Sciatic nerve (tissue), 2 donors: ENCODE results near the gene ATXN3. TPM values are rescaled to one million over a fixed set of nuclear protein-coding genes. Genes with fewer than 3 reads are reported as not detected.

Source experiments
- ATAC-seq: fragments of 200-7000 bp; cut with Tn5 transposase; one replicate; pipeline ENCODE4 v1.9.1; 2020; ENCODE audit warnings: mild to moderate bottlenecking, moderate library complexity
- DNase-seq: peaks from one replicate; pipeline ENCODE4 v3.0.0-alpha.2; 2020; ENCODE audit warnings: low spot score
- intact Hi-C: fragments of 100-400 bp; cut with DNase I; formaldehyde crosslinking; loops from one replicate; pipeline ENCODE4 v1.14.2; 2022
- total RNA-seq: library from RNA; stranded (reverse); fragmentation: NEBNext Ultra II Directional; extraction: Animal tissue kit (Norgen Biotek cat#: 25700); gene quantifications from one replicate; pipeline ENCODE4 v1.2.1, GENCODE V29; 2021
- donor health status: DM: no; HTN: no; CAD: no.
- donor health status: DM: no; HTN: no; CAD: no.

ATXN3 gene
- total RNA-seq: 65.6 TPM

GRCh38 chr14:92106143-92106926 lies at the start of gene ATXN3:
Gene ATXN3 (minus strand): TSS chr14:92106582. CDS start chr14:92106552, 30 bp downstream.
- peak; percentile 97 for ATAC-seq
- intact Hi-C loops: no loop called here
- DNase-seq: peak; percentile 98

- DNase-seq (no peak), ATAC-seq (no peak)
- intact Hi-C loops: no loop called here
These were observed 48.0 kb upstream of the ATXN3 start for GRCh38 chr14:92154283-92154942.

DNA sequence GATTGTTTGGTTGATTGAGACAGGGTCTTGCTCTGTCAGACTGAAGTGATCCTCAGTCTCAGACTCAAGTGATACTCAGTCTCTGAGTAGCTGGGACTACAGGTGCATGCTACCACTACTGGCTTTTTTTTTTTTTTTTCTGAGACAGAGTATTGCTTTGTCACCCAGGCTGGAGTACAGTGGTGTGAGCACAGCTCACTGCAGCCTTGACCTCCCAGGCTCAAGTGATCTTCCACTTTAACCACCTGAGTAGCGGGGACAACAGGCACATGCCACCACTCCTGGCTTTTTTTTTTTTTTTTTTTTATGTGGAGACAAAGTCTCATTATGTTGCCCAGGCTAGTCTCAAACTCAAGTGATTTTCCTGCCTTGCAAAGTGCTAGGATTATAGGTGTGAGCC lies 47.2 kb upstream of the ATXN3 start:
- DNase-seq: no peak
- ATAC-seq: no peak
- intact Hi-C loops: no loop called here

DNA sequence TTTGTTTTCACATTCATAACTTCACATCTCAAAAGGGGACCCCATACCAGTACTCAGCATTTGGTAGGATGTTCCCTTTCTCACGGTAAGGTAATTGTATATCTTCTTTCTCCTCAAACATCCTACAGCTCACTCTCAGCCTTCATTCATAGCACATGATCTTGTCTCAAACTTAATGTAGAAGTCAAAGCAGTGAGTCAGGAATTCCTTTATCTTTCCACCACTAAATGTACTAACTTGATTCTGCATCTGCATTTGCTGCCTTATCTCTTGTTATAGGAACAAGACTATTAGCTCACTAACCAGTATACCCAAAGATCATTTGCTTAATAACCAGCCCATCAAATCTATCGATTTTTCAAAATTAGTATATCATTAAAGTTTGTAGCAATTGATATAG lies 38.3 kb upstream of the ATXN3 start:
- ATAC-seq: no peak
- intact Hi-C loops: no loop called here
- DNase-seq: no peak

DNA sequence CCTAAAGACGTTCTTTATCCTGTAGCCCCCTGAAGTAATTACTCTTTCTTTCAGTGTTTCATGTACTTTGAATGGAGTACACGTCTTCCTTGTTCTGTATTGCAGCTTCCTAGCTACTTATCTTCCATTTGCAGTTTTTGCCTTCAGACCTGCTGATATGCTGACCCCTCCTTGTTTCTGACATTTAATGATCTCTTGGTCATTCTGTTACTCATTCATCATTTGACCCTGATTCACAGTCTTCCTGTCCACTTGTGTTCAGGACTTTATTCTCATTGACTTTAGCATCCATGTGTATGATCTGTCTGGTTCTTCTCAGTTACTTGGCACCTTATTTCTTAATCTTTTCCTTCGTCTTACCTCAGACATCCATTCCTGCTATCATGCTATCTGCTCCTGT lies 37.6 kb upstream of the ATXN3 start:
- DNase-seq (no peak), ATAC-seq (no peak)
- intact Hi-C loops: no loop called here

- no peak for DNase-seq
- intact Hi-C loops: no loop called here
These were observed 36.9 kb upstream of the ATXN3 start for GRCh38 chr14:92143309-92143708.

DNA sequence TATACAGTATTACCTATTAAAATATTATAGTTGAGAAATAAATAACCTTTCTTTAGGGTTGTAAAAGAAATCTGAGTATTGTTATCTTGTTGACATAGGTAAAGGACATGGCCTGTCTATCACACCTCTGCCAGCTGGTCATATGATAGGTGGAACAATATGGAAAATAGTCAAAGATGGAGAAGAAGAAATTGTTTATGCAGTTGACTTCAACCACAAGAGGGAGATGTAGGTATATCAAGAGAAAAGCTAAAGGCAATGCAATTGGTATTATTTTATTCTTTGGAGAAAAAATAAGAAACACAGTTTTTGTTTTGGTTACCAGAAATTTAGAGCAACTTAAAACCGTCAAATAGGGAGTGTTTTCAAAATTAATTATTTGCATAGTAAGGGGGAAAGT lies 28.9 kb upstream of the ATXN3 start:
- DNase-seq (no peak), ATAC-seq (no peak)
- intact Hi-C loops: no loop called here

More at GRCh38 chr14:92143309-92143708, 36.9 kb upstream of the ATXN3 start:
- no peak for ATAC-seq

DNA sequence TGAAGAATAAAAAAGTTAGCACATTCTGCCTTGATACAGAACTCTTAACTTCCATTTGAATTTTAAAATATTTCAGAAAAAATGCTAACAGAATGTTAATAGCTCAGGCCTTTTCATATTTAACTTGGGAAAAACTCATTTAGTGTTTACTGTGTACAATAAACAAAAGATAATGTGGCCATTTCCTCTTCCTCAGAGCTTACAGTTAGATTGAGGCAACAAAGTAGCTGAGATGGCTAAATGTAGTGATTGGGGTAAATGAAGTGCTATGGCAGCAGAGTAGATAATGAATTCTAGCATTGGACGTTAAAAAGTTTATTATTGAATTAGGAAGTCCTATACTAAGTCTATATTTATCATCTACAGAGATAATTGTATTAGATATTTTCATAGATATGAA lies 28.1 kb upstream of the ATXN3 start:
- intact Hi-C loops: no loop called here
- ATAC-seq: no peak
- no peak for DNase-seq

GRCh38 chr14:92122761-92123160 lies 16.4 kb upstream of the ATXN3 start:
- intact Hi-C loops: no loop called here
- ATAC-seq (no peak), DNase-seq (no peak)

DNA sequence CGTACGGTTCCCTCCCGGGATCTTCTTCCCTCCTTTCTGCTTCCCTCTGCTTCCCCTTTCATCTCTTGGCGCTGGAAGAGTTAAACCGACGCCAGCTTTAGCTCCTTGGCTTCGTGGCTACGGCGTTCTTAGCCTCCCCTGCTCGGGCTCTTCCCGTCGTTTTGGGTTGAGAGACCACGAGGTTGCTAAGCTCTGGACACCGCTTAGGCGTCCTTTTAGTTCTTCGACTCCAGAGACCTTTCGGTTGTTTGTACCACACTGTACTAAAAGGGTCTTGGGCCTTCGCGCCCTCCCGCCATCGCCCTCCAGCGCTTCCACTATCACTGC lies 15.9 kb upstream of the ATXN3 start:
- ATAC-seq: peak; percentile 53
- intact Hi-C loops: no loop called here
- DNase-seq: no peak

- ATAC-seq (peak; percentile 96), DNase-seq (peak; percentile 88)
- intact Hi-C loops: no loop called here
These were observed 15.4 kb upstream of the ATXN3 start, which contains the start of the genes CPSF2 and NDUFB1 for GRCh38 chr14:92121670-92122350. Gene CPSF2 (plus strand): TSS chr14:92121969. CDS start chr14:92130985, 9,016 bp downstream. Gene NDUFB1 (minus strand): TSS chr14:92121706. CDS start chr14:92117637, 4,069 bp downstream.

- peak; percentile 66 for ATAC-seq
- intact Hi-C loops: no loop called here
These were observed 14.9 kb upstream of the ATXN3 start for GRCh38 chr14:92121207-92121669.

GRCh38 chr14:92109490-92109889 lies 3.1 kb upstream of the ATXN3 start:
- DNase-seq (no peak), ATAC-seq (no peak)
- intact Hi-C loops: no loop called here

More at GRCh38 chr14:92121207-92121669, 14.9 kb upstream of the ATXN3 start:
- DNase-seq: peak; percentile 69

DNA sequence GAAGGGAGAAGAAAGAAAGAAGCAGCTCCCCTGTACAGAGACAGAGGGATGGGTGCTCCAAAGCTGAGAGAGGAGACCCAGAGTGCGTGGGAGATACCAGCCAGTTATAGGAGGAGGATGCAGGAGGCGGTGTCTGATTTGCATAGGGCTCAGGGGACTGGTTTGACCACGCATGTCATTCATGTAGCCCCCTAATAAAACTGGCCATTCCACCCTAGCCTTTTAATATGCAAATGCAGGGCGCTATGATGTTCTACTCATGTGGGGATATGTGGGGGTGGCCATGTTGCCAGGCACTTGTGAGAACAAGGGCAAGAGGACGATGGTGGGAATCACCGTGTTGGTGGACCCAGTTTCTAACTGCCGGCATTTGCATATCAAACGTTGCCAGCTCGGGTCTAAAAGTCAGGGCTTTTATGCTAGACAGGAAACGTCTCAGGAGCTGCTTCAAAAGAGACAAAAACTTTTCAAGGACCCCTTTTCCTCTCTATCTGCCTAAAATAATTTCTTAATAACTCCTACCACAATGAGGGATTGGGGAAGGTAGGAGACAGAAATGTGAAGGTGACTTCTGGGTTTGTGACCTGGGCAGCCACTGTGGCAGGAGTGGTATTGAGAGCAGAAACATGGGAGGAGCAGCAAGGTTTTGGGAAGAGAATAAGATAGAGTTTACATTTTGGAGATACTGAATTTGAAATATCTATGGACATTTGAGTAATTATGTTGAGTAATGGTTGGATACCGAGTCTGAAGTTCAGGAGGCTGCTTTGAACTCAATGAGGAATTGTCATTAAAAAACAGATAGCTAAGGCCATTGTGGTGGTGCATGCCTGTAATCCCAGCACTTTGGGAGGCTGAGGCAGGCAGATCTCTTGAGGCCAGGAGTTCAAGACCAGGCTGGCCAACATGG lies 2.2 kb upstream of the ATXN3 start:
- ATAC-seq: no peak
- intact Hi-C loops: no loop called here

GRCh38 chr14:92105893-92106142 lies 564 bp downstream of the ATXN3 start:
- DNase-seq (peak; percentile 77), ATAC-seq (peak; percentile 60)
- intact Hi-C loops: no loop called here

More for the DNA sequence above, 2.2 kb upstream of the ATXN3 start:
- no peak for DNase-seq

GRCh38 chr14:92105073-92105892 lies 1.1 kb downstream of the ATXN3 start:
- intact Hi-C loops: no loop called here
- DNase-seq (no peak), ATAC-seq (peak; percentile 38)

DNA sequence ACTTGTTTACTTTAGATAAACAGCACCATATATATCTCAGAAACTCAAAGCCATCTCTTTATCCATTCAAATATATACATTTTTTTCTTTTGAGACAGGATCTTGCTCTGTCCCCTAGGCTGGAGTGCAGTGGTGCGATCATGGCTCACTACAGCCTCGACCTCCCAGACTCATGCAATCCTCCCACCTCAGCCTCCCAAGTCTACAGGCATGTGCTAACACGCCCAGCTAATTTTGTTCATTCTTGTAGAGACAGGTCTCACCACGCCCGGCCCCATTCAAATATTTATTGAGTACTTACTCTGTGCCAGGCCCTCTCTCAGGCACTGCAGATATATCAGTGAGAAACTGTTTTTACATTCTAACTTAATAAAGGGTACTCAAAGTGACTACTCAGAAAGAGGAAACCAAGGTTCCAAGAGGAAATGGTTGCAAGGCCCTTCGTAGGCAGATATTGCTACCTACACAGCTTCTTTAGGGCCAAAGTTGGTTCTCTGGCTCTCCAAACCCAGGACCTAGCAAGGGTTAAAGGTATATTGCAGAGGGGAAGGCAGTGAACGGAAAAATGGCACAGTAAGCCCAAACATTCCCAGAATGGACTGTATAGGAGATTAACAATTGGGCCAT lies 2.9 kb downstream of the ATXN3 start:
- ATAC-seq (no peak), DNase-seq (no peak)
- intact Hi-C loops: no loop called here

DNA sequence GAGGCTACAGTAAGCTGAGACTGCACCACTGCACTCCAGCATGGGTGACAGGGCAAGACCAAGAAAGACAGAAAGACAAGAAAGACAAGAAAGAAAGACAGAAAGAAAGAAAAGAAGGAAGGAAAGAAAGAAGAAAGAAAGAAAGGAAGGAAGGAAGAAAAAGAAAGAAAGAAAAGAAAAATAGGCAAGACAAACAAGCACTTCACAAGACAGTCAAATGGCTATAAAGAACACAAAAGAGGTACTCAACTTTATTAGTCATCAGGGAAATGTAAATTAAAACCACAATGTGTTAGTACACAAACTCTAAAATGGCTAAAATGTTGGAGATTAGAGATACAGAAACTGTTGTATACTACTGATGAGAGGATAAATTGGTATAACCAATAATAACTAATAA lies 6.6 kb downstream of the ATXN3 start:
- intact Hi-C loops: no loop called here
- DNase-seq (no peak), ATAC-seq (no peak)
